Activated CD4-positive, alpha-beta T cell treated with anti-CD3 and anti-CD28 coated beads, Interleukin-2, Interleukin-4, amounts not matched to agents 100 ng/mL and 50 ng/mL, durations not matched to agents 16 hours and 8 hours (primary cell): ENCODE results near the gene LRRC4C.
"Not testable (repeated sequence)": the region's sequence is repeated elsewhere in the genome, so short reads cannot be mapped to it uniquely, and the experiment has no call there.

Experiments
- DNase-seq: peaks from one replicate; pipeline ENCODE4 v3.0.0-alpha.2; 2020; ENCODE audit warnings: low spot score

LRRC4C gene

GRCh38 chr11:40686765-40687164 lies 772.7 kb downstream of the LRRC4C start:
- no peak for DNase-seq

DNA sequence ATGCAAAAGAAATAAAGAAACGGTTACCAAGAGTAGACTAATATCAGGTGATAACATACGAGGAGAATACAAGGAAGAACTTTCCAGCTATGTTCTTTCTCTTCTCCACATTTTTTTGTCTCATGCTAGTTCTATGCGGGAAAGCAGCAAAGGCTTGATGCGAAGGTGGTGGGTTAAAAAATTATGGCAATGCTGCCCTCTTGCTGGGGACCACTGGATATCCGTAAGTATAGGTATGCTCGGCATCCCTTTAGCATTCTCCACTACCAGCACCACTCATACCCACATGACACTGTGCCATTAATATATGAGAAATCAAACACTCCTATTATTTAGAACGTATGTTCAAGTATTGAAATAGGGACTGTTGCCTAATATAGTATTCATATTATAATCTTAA lies 776.4 kb downstream of the LRRC4C start:
- no peak for DNase-seq

- no peak for DNase-seq
Observed at GRCh38 chr11:40679276-40679675, 780.2 kb downstream of the LRRC4C start.

DNA sequence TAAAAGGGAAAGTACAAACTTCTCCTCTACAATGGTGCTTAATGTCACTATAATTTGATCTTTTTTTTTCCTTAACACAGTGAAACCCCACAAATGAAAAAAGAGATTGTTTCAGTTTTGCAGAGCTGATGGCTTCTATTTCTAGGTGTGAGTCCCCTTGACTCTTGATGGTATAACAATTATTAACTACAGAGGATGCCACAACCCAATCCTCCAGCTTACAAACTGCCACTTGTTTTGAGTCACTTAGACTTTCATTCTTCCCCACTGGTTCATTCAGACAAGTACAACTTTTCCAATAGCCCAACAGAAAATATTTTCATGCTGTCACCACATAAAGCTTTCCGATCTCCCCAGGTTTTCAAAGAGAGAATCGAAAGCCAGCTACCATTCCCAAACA lies 812.2 kb downstream of the LRRC4C start:
- no peak for DNase-seq

DNA sequence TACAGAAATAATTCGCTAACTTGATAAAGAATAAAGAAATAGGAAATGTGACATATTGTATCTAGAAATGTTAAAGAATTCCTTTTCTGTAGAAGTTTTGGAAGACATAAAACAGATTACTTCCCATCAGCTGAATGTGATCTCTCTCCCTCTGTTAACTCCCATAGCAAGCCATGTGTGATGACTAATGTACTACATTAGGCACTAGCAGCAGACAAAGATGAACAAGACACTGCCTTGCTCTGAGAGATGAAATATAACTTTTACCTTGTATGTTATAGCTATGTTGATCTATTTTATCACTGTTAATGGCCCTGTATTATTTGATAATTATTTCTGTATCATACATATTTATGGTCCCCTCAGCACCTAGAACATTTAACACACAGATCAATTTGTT lies 817.2 kb downstream of the LRRC4C start:
- no peak for DNase-seq

- no peak for DNase-seq
Observed at GRCh38 chr11:40619654-40620053, 839.8 kb downstream of the LRRC4C start.

GRCh38 chr11:40606800-40607199 lies 852.7 kb downstream of the LRRC4C start:
- DNase-seq: no peak

- no peak for DNase-seq
Observed at GRCh38 chr11:40602866-40603552, 856.4 kb downstream of the LRRC4C start.

GRCh38 chr11:40597546-40598113 lies 861.8 kb downstream of the LRRC4C start:
- DNase-seq: no peak

- no peak for DNase-seq
Observed at GRCh38 chr11:40573254-40573891, 886.1 kb downstream of the LRRC4C start.

DNA sequence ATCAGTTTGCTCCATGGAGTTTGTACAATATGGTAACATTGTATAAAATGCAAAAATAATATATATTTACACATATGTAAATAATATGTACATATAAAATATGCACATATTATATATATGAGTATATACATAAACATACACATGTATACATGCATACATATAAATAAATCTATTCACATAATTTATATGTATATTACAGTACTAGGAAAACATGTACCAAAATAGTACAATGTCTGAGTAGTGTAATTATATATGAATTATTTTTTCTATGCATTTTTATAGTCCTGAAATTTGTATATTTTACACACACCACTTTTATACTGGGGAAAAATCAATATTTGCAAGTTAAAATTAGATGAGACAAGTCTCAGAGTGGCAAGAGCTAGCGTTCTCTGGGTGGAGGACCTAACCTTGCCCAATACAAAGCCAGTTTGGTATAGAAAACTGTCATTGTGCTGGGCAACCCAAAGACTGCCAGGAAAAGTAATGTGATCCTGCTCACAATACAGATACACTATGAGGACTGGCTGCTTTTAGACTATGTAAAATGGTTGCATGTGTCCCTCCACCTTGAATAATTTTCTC lies 889.4 kb downstream of the LRRC4C start:
- no peak for DNase-seq

DNA sequence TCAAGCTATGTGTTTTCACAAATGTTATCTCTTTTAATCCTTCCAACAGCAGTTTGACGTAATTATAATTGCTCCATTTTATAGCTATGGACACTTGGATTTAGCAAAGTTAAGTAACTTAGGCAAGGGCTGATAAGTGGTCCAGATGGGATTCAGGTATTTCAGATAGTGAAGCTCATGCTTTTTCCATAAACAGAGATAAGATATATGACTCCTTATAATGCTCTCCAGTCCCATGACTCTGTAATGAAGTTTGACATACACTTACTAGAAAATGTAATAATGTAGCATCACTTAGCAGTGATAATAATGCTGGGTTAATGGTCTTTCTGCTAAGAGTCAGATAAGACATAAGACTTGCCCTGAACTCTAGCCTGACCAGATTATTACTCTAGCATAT lies 892.1 kb downstream of the LRRC4C start:
- no peak for DNase-seq

GRCh38 chr11:40544162-40544561 lies 915.3 kb downstream of the LRRC4C start:
- no peak for DNase-seq

DNA sequence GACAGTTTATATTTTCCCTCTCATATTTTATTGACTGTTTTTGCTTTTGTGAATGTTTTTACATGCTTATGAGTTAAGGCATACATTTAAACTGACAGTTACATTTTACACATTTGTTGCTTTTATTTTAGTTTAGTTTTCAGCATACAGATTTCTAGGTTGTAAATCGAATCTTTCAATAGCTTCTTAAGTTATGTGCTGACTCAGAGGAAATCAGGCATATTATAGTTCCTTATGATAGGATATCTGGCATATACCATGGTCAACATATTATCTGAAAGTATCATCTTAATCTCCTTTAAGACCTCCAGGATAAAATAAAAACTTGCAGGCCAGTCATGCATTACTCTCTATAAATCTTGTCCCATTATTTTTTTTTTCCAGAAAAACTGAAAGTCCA lies 916.6 kb downstream of the LRRC4C start:
- no peak for DNase-seq

- DNase-seq: no peak
Observed at GRCh38 chr11:40537734-40538133, 921.7 kb downstream of the LRRC4C start.

- DNase-seq: not testable (repeated sequence)
Observed at GRCh38 chr11:40522080-40522479, 937.4 kb downstream of the LRRC4C start.

GRCh38 chr11:40517122-40517521 lies 942.3 kb downstream of the LRRC4C start:
- no peak for DNase-seq

- DNase-seq: no peak
Observed at GRCh38 chr11:40514124-40514523, 945.3 kb downstream of the LRRC4C start.

GRCh38 chr11:40513281-40513680 lies 946.2 kb downstream of the LRRC4C start:
- no peak for DNase-seq

DNA sequence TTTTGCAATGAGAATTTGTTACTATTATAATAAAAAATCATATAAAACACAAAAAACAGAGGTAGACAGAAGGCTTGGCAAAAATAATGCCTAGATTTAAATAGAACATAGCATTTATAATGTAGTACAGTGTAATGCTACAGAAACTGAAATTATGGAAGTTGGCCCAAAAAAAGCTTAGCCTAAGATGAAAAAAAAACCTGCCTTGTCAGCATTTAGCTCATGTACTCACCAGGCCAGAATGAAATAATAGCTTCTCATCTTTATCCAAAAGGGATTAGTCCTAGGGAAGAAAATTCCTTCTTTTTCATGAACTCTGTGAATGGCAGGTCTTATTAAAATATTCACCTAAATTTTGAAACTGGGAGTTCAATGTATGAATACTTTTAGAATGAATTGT lies 951.1 kb downstream of the LRRC4C start:
- no peak for DNase-seq

DNA sequence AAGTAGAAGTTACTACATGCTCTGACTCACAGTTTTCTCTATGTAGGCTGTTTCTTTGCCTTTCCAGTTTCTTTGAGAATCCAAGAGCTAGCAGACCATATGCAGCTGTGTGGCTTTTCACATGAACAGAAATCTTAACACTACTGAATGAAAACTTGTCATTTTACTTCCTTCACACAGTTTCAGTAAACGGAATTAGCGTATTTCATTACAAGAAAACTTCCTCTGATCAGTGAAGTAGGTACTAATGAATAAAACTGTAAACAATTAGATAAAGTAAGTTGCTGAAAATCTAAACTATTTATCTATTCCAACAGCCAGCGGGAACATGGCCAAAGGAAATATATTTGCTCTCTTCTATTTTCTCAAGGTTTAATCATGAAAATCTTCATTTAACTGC lies 953.2 kb downstream of the LRRC4C start:
- DNase-seq: no peak

- DNase-seq: no peak
Observed at GRCh38 chr11:40491341-40491740, 968.1 kb downstream of the LRRC4C start.

DNA sequence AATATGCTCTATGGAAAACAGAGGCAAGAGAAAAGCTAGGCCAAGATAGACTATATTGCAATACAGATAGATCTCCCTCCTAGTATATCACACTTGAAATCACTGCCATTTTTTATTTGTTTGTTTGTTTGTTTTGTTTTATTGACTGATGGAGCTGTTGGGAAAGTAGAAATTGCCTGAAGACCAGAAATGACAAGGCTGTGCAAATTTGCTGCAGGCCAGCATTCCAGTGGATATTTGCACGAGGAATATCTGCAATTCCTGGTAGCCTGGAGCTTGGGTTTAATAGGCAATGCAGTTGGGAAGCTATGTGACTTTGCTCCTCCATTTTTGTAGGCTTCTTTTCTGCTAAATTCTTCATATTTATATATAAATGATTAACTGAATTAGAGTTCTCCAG lies 991.7 kb downstream of the LRRC4C start:
- no peak for DNase-seq
